ENCODE results near the gene SEMA7A. TPM values are rescaled to one million over a fixed set of nuclear protein-coding genes. Genes with fewer than 3 reads are reported as not detected.

SEMA7A gene
- total and polyA plus RNA-seq, 9 of the 15 experiments (the other 6 are each of a cell fraction or from before 2014, with no cell fraction given), result 0.04 to 8.2 (median 5.4) TPM; not detected in 1

GRCh38 chr15:74422265-74422651, 11.5 kb downstream of the SEMA7A start:
- DNase-seq (ENCODE audit: extremely low read depth in 1 of 4, low spot score in 3 of 4) (no peak), ATAC-seq (no peak), FAIRE-seq (no peak)
- Histone ChIP-seq H3K79me2 (ENCODE audit: control insufficient read depth, insufficient read depth, low read length) (peaks cover 88% of the 10 kb centered on the region), H3K9ac (ENCODE audit: insufficient read depth in 1 of 2, low read depth in 2 of 2, low read length in 2 of 2) (peak overlapping the region in 1 of 2 experiments; percentile 82; a peak in 3 of 4 replicates), H4K20me1 (replicated peaks; ENCODE audit: control insufficient read depth, insufficient read depth, low read length) (peaks cover 41% of the 10 kb centered on the region), H3K9me3 (replicated peaks; ENCODE audit: control insufficient read depth, insufficient read depth, low read depth, low read length) (no peaks in the 10 kb centered on the region), H3K4me2 (ENCODE audit: insufficient read depth, low read length) (no peak overlapping the region), H3K27me3 (ENCODE audit: control insufficient read depth in 2 of 2, insufficient read depth in 2 of 2, low read length in 2 of 2) (no peaks in the 10 kb centered on the region), H3K4me3 (no peak overlapping the region), H3K27ac (ENCODE audit: extremely low read depth, low read depth, low read length) (no peak overlapping the region; the same call in 2 of the 3 replicates), H3K9me1 (ENCODE audit: control insufficient read depth, insufficient read depth, low read length) (peaks cover 8% of the 10 kb centered on the region), H3K4me1 (replicated peaks in 1 of 2; ENCODE audit: control insufficient read depth in 2 of 2, insufficient read depth in 2 of 2, low read length in 2 of 2) (peaks cover 56 to 76% of the 10 kb centered on the region in 2 experiments), H2AFZ (ENCODE audit: low read depth, low read length) (no peak overlapping the region), H3K36me3 (ENCODE audit: control insufficient read depth, insufficient read depth, low read length) (peaks cover 46% of the 10 kb centered on the region)
- intact Hi-C loops (cut with micrococcal nuclease), result no loop called here
- ChIA-PET CTCF (ENCODE audit: low intra/inter-chr PET ratio) (interaction anchor here (0.5 kb wide), 1 partner anchor 76 kb away, joined by 3 read pairs; no protein-coding TSS in a partner anchor), POLR2A (interaction anchor here (1.3 kb wide), 1 partner anchor 10 kb away, joined by 6 read pairs; no protein-coding TSS in a partner anchor)
- BruUV-seq (replicated peaks), result no TSS peak
- in situ Hi-C loops (cut with MboI), result no loop called here
- WGBS (ENCODE audit: insufficient coverage, low coverage, missing lambda C conversion rate), result 87% methylated on average over 8 of the region's 9 CpGs
- TF ChIP-seq CBX3 (IDR thresholded peaks at IDR 0.05; ENCODE audit: borderline replicate concordance in 1 of 2, low read length in 2 of 2), result no peak
- TF ChIP-seq THRB (CRISPR knock-in tag; conservative IDR thresholded peaks at IDR 0.05), result no peak
- TF ChIP-seq NCOA4 (IDR thresholded peaks at IDR 0.05; ENCODE audit: partially characterized antibody), result no peak
- TF ChIP-seq BDP1 (IDR thresholded peaks at IDR 0.05; ENCODE audit: insufficient read depth, insufficient read length), result no peak
- no peak for TF ChIP-seq MAFF (IDR thresholded peaks at IDR 0.05; ENCODE audit: low read length)
- no peak for TF ChIP-seq HMG20B (CRISPR knock-in tag; IDR thresholded peaks at IDR 0.05)
- no peak for TF ChIP-seq HIVEP1 (CRISPR knock-in tag; IDR thresholded peaks at IDR 0.05)
- TF ChIP-seq CGGBP1 (CRISPR knock-in tag; IDR thresholded peaks at IDR 0.05), result no peak
- TF ChIP-seq GMEB1 (CRISPR knock-in tag; IDR thresholded peaks at IDR 0.05), result no peak
- no peak for TF ChIP-seq GTF3C2 (IDR thresholded peaks at IDR 0.05; ENCODE audit: borderline replicate concordance, extremely low read depth, insufficient read length)
- TF ChIP-seq ZNF41 (CRISPR knock-in tag; conservative IDR thresholded peaks at IDR 0.05), result no peak
- no peak for TF ChIP-seq TEAD2 (tag; IDR thresholded peaks at IDR 0.05)
- no peak for TF ChIP-seq CREB5 (CRISPR knock-in tag; IDR thresholded peaks at IDR 0.05)
- no peak for TF ChIP-seq MAZ (CRISPR knock-in tag; conservative IDR thresholded peaks at IDR 0.05 in 1 of 2, IDR thresholded peaks at IDR 0.05 in 1 of 2)

Data from K562 (cell line).